ENCODE data around the gene TIAM2.

The TIAM2 gene

DNA sequence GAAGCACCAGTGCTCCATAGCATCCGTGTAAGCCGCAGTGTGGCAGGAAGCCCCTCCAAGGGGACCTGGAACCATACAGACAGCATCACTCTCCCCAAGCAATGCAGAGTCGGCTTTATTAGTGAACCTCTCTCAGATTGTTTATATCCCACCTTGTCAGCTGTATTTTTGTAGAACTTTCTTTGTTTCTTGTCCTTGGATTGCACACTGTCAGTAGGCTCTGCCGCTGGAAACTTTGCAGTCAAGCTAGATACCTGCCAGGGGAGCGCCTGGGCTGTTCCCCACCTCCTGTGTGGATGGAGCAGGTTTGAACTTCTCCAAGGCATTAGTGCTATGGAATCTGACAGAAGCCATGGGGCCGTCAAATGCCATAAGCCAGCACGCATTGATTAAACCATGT is 250.1 kb downstream of the TIAM2 start:
- DNase-seq = no peak

DNA sequence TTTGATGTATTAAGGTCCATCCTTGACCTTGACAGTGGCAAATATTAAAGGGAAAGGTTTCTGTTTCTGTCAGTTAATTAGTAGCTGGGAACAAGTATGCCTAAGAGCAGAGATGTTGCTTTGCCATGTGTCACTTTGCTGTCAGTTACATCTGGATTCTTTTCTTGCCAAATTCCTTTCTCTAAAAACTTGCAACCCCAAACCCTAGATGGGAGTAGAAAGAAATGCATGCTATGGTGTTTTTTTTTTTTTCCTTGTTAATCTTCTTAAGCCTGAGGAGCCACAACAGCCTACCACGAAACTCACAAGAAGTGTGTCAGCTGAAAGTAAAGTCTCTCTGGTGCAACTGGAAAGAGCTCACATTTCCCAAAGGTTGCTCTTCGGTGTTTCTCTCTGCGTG is 250.7 kb downstream of the TIAM2 start:
- DNase-seq = no peak

DNA sequence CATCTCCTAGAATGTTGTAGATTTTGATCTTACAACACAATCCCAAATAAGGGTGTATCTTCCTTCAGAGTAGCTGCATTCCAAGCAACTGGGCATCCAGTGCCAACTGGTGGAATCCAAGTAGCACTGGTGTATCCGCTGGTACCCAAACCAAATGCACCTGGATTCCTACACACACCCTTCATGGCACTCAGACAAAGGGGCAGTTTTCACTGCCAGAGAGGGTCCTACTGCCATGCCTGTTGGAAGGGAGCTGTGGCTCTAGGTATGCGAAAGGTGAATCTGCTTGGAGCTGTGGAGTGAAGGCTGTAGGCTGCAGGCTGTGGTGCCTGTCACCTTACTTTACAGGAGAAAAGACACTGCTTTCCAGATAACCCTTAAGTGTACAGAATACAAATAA is 251.7 kb downstream of the TIAM2 start:
- no peak for DNase-seq

GRCh38 chr6:155247618-155248007 is 252.5 kb downstream of the TIAM2 start:
- no peak for DNase-seq

GRCh38 chr6:155248008-155249001 is 253.2 kb downstream of the TIAM2 start:
- DNase-seq = peak; percentile 12 to 14

- DNase-seq = no peak
Measured at GRCh38 chr6:155250701-155251381, 255.7 kb downstream of the TIAM2 start.

- no peak for DNase-seq
Measured at GRCh38 chr6:155252581-155252980, 257.5 kb downstream of the TIAM2 start.

- DNase-seq = no peak
Measured at GRCh38 chr6:155253337-155253736, 258.2 kb downstream of the TIAM2 start.

DNA sequence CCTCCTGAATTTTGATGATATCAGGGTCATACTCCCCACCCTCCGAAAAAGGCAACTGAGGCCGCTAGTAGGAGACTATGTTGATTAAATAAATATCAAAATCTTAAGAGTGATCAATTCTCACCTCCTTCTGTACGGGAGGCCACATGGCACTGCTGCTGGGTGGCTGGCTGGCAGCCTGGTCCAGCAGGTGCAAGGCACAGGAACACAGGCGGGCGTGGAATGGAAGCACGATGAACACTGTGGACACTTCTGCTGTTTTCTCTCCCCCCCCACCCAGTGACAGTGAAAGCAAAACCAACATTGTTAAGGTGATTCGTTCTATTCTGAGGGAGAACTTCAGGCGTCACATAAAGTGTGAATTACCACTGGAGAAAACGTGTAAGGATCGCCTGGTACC is 259.0 kb downstream of the TIAM2 start:
- no peak for DNase-seq

- no peak for DNase-seq
Measured at GRCh38 chr6:155256122-155256795, 261.1 kb downstream of the TIAM2 start.

GRCh38 chr6:155257796-155258195 is 262.7 kb downstream of the TIAM2 start:
- no peak for DNase-seq

DNA sequence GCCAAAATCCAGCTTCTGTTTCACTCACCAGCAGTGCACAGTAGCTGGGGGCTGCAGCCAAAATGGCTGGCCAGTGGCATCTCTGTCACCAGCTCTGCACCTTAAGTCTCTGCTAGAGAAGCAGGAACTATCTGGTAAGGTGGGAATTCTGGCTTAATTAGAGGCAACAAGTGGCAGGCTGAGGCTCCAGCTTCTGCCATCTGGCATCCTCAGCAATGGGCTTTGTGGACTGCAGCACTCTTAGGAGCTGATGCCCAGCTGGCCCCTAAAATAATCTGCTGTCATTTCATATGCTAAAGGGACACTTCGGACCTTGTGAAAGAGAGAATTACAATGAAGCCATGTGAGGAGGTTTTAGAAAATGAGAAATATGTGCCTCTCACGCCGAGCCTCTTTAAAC is 264.1 kb downstream of the TIAM2 start:
- DNase-seq = no peak

DNA sequence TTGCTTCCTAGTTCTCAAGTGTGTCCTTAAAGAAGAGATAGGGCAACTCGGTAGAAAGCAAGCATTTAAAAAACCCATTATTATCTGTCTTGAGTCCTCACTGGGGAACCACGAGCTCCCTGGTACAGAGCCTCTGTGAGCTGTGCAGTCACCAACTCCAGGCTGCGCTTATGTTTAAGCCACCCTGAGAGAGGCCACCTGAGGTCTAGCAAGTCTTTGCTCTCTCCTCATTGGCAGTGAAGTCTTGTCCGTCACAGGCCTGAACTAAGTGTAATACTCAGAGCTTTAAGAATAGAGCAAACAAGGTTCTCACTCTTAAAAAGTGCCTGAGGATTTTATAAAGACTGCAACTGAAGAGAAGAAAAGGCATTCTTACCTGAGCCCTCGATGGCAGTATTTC is 264.8 kb downstream of the TIAM2 start:
- DNase-seq = no peak

DNA sequence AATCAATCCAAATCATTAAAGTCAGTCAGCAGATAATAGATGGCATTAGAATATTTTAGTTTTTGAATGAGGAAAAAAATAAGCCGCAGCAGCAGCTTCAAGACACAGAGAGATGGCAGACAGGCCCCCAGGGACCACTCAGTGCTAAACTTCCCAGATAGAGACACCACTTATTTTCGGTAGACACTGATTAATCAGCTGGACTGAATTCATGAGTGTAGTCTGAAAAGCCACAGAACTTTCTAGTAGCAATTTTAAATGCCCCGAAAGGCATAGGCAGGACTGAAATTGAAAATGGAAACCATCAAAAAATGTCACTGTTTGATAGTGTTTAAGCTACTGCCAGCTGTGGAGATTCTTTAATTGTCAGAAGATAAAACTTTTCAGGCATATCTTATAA is 265.6 kb downstream of the TIAM2 start:
- DNase-seq = no peak

- no peak for DNase-seq
Measured at GRCh38 chr6:155261111-155261900, 266.2 kb downstream of the TIAM2 start.

GRCh38 chr6:155262655-155263054 is 267.5 kb downstream of the TIAM2 start:
- no peak for DNase-seq

GRCh38 chr6:155263373-155264063 is 268.4 kb downstream of the TIAM2 start, which contains the start of gene CLDN20:
Gene CLDN20 (plus strand): TSS chr6:155264013. CDS start chr6:155275720, 11,707 bp downstream.
- DNase-seq = no peak

GRCh38 chr6:155264693-155265320 is 269.7 kb downstream of the TIAM2 start:
- no peak for DNase-seq

DNA sequence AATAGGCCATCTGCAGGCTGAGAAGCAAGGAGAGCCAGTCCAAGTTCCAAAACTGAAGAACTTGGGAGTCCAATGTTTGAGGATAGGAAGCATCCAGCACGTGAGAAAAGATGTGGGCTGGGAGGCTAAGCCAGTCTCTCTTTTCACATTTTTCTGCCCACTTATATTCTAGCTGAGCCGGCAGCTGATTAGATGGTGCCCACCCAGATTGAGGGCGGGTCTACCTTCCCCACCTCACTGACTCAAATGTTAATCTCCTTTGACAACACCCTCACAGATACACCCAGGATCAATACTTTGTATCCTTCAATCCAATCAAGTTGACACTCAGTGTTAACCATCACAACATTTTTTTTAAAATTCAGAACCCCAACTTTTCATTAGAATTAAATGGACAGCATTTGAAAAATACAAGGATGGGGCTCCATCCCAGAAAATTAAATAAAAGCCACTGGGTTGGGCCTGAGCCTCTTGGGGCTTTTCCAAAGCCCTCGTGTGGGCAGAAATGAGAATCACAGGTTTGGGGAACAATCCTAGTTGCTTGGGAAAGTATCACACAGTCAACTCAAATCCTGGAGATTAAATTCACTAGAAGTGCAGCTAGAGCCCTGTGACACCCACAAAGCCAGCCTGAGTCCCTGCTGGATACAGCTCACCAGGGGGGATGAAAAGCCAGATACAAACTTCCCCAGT is 270.9 kb downstream of the TIAM2 start:
- DNase-seq = no peak

DNA sequence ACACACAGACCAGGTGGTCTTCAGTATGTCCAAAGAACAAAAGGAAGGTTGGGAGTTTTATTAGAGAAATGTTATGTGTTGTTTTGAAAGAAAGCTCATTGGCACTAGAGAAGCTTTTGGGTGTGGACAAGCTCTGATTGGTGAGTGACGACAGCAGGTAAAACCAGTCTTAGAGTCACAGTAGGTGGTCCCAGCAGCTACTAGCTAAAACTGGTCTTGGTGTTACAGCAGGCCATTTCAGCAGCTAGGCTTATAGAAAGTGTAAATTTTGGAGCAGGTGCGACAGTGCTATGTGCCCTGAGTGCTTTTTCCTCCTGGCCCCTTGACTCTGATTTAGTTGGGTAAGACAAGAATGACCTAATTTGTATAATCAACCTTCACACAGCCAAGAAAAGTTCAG is 272.3 kb downstream of the TIAM2 start:
- DNase-seq = no peak

Measured in stimulated activated CD4-positive, alpha-beta T cell treated with anti-CD3 and anti-CD28 coated beads, Interleukin-2, amount 100 ng/mL, for 48 hours (primary cell).